Breast epithelium (tissue), 3 donors: Measurements from ENCODE around the gene LENG8.

Experiments used
- POLR2A ChIP-seq: fragments of 450-650 bp; IDR thresholded peaks from one replicate; pipeline ENCODE4 v1.6.1; 2016; ENCODE audit warnings: antibody characterized with exemption, mild to moderate bottlenecking, moderate library complexity
- POLR2AphosphoS5 ChIP-seq, 3 donors: sonication (generic); formaldehyde crosslinking; IDR thresholded peaks; one replicate each; pipeline ENCODE4 v1.6.1; 2017; ENCODE audit warnings: antibody characterized with exemption in 3 of 3
- TF ChIP-seq, protein P1 (sequence below), 3 donors: fragments of 450-650 bp; IDR thresholded peaks; one replicate each; pipeline ENCODE4 v1.5.1; 2016 to 2017; ENCODE audit warnings: antibody characterized with exemption in 3 of 3, mild to moderate bottlenecking in 3 of 3, moderate library complexity in 3 of 3

DNA sequence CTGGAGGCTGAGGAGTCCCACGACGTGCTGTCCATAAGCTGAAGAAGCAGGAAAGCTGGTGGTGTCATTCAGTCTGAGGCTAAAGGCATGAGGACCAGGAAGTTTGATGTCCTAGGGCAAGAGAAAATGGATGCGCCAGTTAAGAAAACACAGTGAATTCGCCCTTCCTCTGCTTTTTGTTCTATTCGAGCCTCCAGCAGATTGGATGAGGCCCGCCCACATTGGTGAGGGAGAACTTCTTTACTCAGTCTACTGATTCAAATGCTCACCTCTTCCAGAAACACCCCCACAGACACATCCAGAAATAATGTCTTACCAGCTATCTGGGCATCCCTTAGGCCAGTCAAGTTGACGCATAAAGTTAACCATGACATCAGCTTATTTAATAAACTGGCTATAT is 41.2 kb upstream of the LENG8 start:
- TF ChIP-seq, protein P1, sequence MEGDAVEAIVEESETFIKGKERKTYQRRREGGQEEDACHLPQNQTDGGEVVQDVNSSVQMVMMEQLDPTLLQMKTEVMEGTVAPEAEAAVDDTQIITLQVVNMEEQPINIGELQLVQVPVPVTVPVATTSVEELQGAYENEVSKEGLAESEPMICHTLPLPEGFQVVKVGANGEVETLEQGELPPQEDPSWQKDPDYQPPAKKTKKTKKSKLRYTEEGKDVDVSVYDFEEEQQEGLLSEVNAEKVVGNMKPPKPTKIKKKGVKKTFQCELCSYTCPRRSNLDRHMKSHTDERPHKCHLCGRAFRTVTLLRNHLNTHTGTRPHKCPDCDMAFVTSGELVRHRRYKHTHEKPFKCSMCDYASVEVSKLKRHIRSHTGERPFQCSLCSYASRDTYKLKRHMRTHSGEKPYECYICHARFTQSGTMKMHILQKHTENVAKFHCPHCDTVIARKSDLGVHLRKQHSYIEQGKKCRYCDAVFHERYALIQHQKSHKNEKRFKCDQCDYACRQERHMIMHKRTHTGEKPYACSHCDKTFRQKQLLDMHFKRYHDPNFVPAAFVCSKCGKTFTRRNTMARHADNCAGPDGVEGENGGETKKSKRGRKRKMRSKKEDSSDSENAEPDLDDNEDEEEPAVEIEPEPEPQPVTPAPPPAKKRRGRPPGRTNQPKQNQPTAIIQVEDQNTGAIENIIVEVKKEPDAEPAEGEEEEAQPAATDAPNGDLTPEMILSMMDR (IDR thresholded peaks at IDR 0.05): no peak
- TF ChIP-seq POLR2AphosphoS5 (IDR thresholded peaks at IDR 0.05) (no peak), POLR2A (no peak)
